H54 (cell line): ENCODE results near the gene LONRF2.

ENCODE experiments used
- DNase-seq: peaks from one replicate; pipeline ENCODE4 v3.0.0; 2011; ENCODE audit warnings: low spot score, mixed read lengths; ENCODE audit not compliant: insufficient read length
- FAIRE-seq: peaks from 3 replicates; lab custom pipeline; 2011; peaks lifted over from hg19 to GRCh38; lab: Jason Lieb, UNC
- POLR2A ChIP-seq: IDR thresholded peaks from 2 replicates; pipeline ENCODE4 v1.6.1; 2011; ENCODE audit warnings: low read depth, mild to moderate bottlenecking, low read length

Gene LONRF2

DNA sequence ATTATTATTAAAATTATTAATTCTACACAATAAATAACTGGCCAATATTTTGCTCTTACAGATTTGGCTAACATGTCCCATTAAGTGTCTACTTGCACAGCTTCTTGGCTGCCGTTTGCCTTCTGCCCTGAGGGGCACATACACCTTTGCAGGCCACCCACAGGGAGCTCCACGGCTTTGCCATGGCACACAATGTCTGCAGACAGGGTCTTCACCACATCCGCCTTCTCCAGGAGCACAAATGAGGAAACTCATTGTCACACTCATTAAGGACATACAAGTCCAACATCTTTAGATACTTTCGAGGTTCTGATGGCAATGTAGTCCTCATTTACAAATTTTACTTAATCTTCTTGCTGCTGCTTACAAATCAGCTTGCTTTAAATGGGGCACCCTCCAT lies 45.6 kb downstream of the LONRF2 start:
- DNase-seq (no peak), FAIRE-seq (no peak)
- no peak for TF ChIP-seq POLR2A

DNA sequence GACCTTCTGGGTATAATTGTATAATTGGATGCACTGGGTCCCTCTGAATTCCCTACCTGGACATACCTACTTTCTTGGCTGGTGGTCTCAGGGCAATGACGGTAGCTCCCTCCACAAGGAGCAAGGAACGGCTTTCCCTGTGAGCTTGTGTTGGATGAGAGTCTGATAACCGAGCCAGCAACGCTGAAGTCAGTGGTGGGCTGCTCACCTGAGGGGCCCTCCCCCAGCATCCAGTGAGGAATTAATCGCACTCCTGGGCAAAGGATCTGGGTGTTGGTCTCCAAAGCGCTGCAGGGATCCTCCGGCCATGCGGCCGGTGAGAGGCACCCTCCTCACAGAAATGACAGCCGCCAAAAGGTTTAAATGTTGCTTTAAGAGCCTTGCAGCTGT lies 47.1 kb downstream of the LONRF2 start:
- DNase-seq (no peak), FAIRE-seq (no peak)
- no peak for TF ChIP-seq POLR2A

DNA sequence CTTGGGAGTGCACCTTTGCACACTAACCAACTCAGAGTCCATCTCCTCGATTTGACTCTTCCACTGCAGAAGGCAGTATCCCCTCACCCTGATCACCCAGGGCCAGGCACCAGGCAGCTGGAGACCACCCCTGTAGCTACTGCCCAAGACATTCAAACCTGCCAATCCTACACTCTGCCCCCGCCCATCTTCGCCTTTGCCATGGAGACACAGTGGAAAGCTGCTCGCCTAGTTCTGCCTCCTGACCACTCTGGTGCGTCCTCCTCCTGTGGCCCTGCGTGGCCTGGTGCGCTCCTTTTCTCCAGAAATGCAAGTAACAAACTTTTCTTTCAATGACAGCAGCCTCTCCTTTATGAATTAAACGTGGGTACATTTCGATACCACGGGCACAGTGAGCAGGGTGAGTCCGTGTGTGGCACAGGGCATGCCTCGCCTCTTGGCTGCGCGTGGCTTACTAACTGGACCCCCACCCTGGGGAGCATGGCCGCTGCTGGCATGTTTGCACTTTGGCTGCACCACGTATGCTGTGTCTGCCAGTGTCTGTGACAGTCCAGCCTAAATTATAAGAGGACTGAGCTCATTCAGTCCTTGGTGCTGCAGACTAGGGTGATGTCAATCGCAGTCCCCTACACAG lies 47.6 kb downstream of the LONRF2 start:
- TF ChIP-seq POLR2A = no peak
- no peak for FAIRE-seq
- no peak for DNase-seq

DNA sequence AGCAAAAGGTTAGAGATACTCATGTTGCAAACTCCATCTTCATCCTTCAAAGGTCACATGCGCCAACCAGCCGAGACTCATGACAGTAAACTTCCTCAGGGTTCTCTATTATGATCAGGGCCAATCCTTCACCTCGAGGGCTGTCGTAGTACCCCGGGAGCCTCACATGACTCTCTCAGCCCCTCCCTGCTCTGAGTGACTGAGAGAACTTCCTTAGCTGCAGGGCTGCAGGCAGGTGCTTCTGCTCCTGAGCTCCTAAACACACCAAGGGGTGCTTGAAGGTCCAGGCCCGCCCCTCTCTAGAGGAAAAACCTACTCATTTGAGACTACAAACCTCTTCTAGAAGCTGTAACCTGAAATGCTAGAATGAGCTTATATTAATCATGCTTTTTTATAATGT lies 48.2 kb downstream of the LONRF2 start:
- DNase-seq = no peak
- TF ChIP-seq POLR2A = no peak
- no peak for FAIRE-seq

DNA sequence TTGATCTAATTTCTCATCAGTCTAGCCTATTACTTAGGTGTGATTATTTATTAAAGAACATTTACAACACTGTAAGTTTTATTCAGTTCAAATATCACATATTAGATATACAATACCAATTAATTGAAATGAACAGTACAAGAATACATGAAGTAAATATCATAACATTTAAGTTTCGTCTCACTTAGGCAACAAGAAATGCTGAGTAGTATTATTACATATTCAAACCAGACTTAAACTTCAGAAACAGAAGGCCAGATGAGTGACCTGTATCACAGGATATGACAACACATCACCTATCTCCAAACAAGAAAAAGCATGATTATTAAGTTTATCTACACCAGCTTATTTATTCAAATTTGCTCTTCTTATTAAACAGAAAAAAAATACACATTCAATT lies 48.9 kb downstream of the LONRF2 start:
- FAIRE-seq (no peak), DNase-seq (no peak)
- no peak for TF ChIP-seq POLR2A

DNA sequence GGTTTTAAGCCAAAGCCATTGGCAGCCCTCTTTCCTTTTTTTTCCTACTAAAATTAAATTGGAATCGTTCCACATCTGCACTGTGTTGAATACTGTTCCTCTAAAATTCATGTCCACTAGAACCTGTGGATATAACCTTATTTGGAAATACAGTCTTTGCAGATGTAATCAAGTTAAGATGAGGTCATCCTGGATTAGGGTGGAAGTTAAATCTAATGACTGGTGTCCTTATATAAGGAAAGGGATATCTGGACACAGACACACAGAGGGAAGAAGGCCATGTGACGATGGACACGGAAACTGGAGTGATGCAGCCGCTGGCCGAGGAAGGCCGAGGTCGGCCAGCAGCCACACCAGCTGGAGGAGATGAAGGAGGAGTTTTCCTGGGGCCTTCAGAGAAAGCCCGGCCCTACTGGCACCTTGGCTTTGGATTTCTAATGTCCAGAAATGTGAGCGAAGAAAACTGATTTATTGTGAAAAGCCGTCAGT lies 49.4 kb downstream of the LONRF2 start:
- FAIRE-seq (no peak), DNase-seq (no peak)

DNA sequence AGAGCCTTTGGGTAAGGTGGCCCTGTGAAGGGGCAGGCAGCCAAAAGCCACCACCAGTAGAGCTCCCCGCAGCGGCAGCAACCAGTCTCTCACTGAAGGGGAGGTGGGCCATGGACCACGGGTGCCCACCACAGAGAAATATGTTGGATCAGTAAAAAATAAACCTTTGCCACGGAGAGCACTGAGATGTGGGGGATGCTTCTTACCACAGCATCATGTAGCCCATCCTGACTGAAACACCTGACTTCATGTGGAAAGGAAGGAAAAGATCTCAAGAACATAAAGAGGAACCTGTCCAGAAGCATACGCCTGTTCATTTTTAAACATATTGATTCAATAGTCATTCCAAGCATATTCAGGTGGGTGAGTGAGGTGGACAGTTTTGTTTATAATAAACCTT lies 51.1 kb downstream of the LONRF2 start:
- DNase-seq = no peak
- no peak for TF ChIP-seq POLR2A

More for the DNA sequence above, 49.4 kb downstream of the LONRF2 start:
- TF ChIP-seq POLR2A = no peak

DNA sequence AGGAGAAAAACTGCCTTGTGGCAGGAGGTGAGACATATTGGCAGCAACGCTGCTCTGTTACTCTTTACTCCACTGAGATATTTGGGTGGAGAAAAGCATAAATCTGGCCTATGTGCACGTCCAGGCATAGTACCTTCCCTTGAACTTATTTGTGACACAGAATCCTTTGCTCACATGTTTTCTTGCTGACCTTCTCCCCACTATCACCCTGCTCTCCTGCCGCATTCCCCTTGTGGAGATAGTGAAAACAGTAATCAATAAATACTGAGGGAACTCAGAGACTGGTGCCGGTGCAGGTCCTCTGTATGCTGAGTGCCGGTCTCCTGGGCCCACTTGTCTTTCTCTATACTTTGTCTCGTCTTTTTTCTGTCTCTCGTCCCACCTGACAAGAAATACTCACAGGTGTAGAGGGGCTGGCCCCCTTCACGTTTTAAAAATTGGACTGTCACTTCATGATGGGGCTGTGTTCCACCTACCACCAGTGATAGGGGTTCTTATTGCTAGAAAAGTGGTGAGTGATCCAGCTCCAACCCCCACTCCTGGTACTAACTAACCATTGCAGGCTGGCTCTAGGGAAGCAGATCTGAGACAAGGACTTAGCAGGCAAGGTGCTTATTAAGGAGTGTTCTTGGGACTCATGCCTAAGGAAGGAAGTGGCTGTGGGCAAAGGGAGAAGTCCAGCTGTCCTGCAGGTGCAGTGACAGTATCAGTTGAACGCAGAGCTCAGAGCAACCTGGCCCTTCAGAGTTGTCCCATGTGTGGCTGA lies 51.7 kb downstream of the LONRF2 start:
- FAIRE-seq = no peak
- TF ChIP-seq POLR2A = no peak
- DNase-seq = no peak

More for the DNA sequence above, 51.1 kb downstream of the LONRF2 start:
- FAIRE-seq = no peak

DNA sequence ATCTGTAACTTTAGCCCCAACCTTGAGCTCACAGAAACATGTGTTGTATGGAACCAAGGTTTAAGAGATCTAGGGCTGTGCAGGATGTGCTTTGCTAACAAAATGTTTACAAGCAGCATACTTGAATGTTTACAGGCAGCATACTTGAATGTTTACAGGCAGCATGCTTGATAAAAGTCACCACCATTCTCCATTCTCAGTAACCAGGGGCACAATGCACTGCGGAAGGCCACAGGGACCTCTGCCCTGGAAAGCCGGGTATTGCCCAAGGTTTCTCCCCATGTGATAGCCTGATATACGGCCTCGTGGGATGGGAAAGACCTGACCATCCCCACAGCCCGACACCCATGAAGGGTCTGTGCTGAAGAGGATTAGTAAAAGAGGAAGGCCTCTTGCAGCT lies 52.4 kb downstream of the LONRF2 start:
- DNase-seq = no peak
- TF ChIP-seq POLR2A = no peak
- FAIRE-seq = no peak

DNA sequence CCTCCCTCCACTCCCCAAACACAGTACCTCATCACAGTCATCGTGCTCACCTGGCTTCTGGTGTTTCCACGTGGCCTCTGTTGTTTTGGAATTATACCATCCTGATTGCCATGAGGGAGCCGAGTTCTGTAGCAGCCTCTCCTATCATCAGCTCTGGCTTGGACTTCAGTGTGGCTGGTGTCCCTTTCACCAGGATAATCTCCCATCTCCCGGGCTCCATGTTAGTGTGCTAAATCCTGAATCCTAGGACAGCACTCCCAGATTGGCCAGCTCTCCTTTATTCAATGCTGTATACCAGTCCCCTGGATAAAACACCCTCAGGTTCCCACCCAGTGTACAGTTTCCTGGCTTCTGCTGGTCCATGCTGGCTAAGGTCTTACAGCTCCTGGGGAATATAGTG lies 53.3 kb downstream of the LONRF2 start:
- DNase-seq = no peak
- FAIRE-seq = no peak
- no peak for TF ChIP-seq POLR2A

DNA sequence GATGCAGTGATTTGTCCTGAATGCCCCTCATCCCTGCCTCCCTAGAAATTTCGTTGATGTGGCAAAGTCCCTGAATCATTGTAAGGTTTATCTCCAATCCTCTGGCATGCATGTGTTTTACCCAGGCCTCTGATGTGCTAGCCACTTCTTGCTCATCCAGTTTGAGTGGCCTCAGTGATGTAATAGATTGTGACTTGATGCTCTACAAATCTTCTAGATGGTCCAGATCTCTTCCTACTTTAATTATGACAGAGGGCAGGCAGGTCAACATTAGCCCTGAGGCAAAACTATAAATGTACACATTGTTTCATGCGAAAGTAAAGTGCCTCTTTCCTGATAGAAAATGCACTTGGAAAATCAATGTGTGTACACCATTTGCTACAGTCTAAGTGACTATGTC lies 54.5 kb downstream of the LONRF2 start:
- DNase-seq (no peak), FAIRE-seq (no peak)
- TF ChIP-seq POLR2A = no peak

DNA sequence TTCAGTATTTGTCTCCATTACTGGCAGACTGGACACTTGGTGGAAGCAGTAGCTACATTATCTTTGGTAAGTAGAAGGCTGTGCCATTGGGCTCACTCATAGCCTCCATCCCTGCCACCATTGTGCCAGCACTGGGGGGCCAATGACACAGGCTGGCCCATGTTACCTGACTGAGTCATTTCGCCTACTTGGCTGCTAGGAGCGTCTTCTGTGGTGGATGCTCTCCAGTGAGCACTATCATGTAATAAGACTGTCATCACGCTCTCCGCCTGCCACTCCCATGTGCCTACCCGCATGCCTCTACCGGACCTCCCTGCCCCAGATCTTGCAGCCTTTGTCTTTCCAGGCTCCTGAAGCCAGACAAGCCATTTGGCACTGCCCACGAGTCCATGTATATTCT lies 56.2 kb downstream of the LONRF2 start:
- FAIRE-seq = no peak
- no peak for TF ChIP-seq POLR2A
- DNase-seq = no peak

DNA sequence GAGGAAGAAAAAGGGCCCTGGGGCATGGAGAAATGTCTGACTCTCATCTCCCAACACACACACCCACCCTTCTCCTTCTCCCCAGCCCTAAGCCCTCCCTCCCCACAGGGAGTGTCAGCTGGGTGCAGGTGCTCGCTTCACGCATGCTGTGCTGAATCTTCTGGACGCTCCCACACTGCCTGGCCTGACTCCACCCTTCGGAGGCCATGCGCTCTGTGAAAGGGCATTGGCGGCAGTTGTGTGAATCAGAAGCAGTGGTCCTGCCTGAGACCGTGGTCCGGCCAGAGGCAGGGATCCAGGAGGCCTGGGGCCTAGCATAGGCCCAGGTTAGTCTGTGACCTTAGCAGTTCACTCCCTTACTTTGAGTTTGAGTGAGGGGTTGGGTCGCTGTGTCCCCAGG lies 57.1 kb downstream of the LONRF2 start:
- no peak for FAIRE-seq
- DNase-seq = no peak
- TF ChIP-seq POLR2A = no peak

DNA sequence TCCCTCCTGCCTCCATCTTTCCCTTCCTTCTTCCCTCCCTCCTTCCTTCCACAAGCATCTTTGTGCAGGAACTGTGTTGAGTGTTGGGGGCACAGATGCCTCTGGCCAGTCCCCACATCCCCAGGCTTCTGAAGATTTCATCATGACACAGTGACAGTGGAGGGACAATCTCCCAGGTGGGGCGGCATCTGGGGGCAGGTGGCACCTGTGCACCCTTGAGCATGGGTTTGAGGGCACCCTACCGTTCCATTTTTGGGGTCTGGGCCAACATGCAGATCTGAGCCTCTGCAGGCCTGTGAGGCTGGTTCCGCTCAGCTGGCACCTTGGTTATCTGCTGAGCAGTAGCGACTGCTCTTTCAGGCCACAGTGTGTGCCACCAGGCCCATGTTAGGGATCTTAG lies 57.6 kb downstream of the LONRF2 start:
- no peak for FAIRE-seq
- no peak for DNase-seq
- TF ChIP-seq POLR2A = no peak

DNA sequence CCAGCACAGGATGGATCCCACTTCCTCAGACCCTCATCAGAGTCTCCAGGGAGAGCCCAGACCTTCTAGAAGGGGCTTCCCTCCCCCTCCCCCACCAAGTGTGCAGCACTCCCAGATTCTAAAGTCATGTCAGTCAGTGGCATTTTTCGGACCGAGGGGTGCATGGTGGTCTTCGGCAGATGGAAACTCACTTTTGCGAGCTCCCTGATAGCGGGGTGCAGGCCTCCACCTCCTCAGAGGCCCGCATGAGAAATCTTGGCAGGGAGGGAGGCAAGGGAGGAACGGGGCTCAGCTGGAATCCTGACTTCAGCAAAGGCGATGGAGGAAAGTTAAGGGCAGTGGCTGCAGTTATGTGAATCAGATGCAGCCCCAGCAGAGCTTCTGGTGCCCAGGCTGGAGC lies 58.2 kb downstream of the LONRF2 start:
- FAIRE-seq = no peak
- no peak for DNase-seq
- no peak for TF ChIP-seq POLR2A
